ENCODE measurements around the gene PDE4D.

Gene PDE4D

DNA sequence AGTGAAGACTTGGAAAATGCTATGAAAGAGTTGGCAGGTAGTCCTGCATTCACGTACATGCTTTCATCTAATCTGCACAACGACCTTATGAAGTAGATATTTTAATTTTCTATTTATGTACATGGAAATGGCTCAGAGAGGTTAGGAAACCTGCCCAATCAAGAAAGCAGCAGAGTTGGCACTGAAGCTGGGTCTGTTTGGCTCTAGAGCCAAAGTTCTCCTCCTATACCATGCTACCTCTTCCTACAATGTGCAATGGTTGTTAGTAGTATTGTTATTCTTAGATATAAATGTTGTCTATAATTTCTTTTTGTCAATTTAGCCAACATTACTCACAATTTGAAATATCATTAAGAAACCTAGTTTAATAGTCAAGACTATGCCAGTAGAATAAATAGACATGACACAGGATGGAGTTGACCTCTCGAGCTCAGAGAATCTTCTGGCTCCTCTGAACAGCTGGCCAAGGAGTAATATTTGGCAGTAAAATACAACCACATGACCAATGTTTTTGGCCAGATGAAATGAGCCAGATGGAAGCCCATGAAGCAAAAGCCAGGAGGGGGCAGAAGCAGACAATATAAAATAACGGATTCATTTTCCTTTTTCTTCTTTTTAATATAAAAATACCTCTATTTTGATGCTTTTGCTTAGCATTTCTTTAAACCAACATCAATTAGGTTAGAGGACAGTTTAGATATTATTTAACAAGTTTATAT is 542.3 kb downstream of the PDE4D start:
- DNase-seq, result no peak

DNA sequence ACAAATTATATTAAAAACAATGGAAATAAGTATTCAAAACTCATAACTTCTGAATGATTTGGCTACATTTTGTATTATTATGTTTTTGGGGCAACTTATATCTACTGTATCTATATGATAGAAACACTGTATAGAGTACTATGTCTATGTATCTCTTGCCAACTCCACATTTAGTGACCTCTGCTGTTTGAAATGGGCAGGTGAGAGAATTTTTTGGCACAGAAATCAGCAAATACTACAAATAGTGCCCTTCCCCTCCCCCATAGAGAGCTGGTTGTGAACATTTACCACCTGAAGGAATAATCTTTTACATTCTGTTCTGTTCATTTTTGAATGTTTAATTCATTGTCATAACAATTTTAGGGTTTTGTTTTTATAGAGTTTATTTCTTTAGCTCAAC is 545.3 kb downstream of the PDE4D start:
- DNase-seq, result no peak

DNA sequence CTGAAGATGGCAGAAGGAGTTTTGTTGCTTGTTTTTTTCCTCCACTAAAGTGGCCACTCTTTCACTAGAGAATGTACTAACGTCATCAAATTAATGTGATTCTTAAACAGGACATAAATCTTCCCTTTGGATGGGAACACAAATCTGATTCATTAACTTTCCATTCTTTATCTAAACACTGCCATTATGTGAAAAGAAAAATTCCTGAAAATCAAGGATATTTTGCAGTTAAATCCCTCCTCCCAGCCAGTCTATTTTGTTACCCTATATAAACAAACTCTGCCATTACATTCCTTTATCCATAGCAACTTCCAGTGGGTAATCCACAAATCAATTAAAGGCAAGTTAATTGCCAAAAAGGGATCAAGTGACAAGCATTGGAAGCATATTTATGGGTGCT is 546.5 kb downstream of the PDE4D start:
- DNase-seq, result no peak

DNA sequence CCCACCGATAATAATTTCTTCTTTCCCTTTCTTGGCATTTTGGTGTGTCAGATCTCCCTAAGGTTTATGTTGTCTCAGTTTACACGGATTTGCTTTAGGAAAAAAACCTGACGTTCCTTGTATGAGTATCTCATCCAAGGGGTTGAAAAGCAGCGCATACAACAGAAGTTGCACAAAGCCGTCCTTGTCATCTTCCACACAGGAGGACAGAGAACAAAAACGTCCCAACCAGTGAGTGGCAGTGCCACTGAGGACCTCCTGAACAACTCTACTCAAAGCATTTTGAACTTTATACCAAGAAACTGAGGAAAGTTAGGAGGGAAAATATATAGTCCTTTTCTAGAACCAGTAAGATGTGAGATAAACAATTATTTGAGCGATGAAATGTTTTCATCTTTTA is 547.0 kb downstream of the PDE4D start:
- no peak for DNase-seq

DNA sequence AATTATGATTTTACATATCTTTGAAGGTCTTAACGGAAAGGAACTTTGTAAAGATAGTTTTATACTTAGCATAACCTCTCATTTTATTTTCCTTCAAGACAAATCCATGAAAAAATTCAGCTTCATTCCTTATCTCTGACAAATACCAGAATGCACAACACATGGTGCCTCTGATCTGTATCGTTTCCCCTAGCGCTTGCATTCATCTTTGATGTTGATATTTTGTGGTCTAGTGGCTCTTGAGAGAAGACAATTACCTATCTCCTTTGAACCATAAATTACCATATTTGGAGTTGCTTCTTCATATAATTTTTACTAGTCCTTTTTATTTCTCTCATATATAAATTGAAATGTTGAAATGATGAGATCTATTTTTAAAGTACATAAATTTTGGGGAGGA is 551.3 kb downstream of the PDE4D start:
- no peak for DNase-seq

DNA sequence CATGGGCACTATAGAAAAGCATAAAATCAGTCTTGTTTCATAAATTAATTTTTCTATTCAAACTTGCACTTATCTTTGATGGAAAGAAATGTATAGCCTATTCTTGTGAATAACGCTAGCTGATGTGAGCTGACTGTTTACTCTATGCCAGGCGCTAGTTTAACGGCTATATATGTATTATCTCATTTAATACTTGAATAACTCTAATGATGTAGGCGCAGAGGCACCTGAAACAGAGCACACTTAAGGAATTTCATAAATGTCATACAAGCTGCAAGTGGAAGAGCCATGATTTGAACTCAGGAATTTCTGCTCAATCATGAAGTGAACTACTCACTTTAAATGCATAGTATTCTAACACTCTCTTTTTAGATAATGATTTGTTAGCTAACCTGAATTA is 551.8 kb downstream of the PDE4D start:
- DNase-seq, result no peak

DNA sequence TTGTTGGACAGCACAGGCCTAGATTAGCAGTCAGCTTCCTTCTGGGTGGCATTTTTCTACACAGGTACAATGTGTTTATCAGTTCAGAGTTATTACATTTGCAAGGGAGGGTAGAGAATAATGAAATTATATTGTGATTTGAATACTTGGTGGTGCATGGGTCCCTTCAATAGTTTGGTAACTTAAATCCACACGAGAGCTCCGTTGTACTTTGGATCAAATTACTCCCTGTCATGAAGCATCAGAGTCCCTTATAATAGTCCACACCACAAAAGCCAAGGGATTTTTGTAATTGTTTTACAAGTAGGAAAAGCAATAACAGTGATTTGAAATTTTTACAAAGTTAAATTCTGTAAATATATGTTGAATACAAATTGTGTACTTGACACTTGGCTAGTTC is 552.4 kb downstream of the PDE4D start:
- no peak for DNase-seq

DNA sequence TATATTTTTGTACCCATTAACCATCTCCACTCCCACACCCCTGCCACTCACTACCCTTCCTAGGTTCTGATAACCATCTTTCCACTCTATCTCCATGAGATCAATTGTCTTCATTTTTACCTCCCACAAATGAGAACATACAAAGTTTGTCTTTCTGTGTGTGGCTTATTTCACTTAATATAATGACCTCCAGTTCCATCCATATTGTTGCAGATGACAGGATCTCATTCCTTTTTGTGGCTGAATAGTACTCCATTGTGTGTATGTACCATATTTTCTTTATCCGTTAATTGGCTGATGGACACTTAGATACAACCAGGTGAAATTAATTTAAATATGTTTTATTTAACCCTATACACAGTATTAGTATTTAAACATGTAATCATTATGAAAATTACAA is 552.9 kb downstream of the PDE4D start:
- DNase-seq, result no peak

DNA sequence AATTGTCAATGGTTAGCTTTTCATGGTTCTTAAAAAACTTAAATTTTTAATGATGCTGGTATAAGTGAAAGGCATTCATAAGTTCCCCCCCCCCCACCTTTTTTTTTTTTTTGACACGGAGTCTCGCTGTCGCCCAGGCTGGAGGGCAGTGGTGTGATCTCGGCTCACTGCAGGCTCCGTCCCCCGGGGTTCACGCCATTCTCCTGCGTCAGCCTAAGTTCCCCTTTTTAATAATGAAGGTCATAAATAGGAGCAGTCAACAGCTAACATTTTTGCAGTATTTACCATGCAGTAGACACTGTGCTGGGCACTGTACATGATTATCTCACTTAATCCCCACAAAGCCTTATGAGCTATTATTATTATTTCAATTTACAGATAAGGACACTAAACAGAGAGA is 556.3 kb downstream of the PDE4D start:
- DNase-seq, result no peak

DNA sequence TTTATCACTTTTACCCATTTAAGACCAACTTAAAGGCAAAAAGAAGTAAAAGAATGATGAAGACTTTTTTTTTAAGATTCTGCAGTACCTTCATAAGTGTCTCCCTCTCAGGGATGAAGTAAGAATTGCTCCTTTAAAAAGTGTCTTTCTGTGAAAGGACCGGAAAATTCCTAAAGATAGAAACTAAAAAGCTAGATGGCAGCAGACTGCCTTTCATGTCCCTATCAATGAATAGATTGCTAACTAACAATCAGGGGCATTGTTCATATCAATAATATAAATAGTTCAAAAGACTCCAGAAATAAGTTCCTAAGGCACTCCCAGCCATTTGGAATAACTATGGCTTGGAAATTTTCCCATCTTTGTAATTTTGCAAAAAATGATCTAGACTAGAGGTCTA is 558.0 kb downstream of the PDE4D start:
- DNase-seq, result no peak

DNA sequence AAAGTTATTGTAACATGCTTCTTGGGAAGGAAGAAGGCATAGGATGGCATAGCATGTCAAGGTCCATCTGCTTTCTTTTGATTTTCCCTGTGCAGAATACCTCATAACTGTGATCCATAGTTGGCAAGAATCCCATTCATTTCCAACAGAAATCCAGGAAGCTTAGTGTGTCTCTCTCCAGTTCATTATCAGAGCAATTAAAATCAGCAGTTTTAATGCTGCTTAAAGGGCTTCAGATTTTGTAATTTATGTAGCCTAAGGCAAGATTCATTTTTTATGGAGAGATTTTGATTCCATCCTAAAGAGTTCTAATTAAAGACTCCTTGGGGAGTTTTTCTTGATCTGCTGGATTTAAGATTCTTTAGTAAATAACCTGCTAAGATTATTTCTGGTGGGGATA is 560.1 kb downstream of the PDE4D start:
- DNase-seq, result no peak

DNA sequence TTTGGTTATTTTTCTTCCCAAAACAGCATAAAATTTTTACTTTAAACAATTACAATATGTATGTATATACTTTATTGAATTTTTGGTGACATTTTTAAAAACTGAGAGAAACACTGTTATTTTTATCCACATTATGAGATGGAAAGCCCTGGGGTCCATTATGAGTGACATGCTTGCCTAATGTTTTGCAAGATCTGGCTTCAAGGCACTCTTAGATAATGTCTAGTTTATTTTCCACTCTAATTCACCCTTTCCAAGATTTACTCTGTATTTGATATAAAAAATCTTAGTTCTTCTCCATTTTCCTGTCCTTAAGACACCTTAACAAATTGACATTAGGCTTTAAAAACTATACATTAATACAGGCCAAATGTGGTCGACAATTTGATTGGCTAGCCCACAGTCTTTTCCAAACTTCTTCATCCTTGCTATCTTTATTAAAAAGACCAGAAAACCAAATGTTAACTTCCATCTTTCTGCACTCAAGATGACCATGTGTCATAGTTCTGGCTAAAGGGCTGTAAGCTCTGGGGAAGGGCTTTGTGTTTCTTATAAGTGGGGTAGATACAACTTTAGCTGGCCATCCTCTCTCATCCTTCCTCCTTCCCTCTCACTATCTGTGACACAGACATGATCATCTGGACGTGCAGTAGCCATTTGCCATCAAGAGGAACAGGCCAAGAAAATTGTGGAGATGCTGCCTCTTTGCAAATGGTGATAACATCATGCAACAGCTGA is 561.1 kb downstream of the PDE4D start:
- DNase-seq, result no peak

DNA sequence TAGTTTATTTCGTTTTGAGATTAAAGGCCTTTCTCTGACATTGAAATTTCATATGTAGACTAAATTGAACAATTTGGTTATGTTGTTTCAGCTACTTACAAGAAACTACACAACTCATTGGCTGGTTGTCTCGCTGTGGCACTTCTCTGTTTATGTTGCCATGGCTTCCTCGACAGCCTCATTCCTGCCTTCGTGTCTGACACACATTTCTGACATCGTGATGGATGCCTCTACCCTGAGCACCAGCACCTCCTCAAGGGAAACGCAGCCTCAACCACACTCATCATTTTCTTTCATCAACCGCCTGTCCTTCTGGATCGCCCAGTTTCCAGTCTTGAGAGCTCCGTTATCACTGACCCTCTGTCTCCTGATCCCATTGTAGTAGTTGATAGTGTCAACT is 562.8 kb downstream of the PDE4D start:
- no peak for DNase-seq

DNA sequence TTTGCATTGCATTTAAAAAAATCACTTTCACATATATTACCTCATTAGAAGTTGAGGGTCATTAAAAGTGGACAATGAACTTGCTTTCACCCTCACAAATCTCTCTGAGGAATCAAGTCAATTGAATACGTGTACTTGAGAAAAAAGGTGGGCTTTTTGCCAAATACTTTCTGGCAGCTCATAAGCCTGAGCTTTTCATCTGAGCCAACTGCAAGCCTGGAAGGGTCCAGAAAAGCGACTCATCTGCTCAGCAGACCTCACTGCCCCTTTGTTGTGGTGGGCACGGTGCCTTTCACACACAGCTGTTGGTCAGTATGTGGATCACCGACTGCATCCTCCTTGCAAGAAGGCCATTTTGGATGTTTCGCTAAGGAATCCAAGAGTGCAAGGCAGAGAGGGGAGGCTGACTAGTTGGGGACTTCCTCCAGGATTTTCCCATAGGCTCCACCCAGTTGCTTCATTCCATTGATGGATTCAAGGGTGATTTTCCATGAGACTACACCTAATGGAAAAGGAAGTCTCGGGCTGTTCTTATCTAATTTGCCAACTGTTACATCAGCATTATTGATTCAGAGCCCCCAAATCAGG is 564.7 kb downstream of the PDE4D start:
- no peak for DNase-seq

DNA sequence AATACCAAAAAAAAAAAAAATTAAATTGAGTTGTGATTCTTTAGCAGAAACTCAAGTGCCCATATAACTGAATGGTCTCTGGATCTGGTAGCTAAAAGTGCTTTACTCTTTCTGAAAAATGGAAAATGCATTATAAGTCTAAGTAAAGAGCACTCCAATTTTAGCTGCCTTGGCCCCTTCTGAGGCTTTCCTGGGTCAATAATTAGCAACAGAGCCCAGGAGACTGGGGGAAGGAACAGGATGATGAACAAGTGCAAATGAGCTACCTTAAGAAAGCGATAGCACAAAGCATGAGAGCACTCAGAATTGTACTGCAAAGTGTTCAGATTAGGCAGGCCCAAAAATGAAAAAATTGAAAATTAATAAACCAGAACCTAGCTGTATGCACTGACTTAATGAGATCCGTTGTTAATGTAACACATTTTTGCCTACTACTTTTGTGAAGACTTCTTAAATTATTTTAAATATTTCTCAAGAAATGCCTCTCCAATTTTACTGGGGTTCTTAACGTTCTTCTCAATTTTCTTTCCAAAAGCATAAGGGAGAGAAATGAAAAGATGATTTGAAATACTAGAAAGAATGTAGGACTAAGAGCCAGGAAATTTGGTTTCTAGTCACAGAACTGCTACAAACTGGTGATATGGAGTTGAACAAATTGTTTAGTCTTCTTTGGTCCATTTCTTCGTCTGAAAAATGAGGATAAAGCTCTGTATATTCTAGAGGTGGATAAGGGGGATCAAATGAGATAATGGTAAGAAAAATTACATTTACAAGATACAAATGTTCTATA is 566.1 kb downstream of the PDE4D start:
- DNase-seq, result no peak

DNA sequence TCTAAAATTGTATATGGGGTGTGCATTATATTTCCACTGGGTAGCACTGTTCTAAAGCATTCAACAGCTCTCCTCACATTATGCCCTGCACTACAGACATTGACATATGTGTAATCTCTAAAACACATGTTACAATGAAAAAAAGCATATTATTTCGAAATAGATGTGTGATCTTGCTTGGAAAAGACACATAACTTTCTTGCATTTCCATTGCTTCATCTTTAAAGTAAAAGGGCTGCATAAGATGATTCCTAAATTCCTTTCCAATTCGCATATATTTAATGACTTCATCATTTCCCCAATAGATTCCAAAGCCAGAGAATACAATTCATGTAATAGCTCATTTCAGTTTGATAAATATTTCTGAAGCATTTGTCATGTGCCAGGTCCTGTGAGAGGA is 566.9 kb downstream of the PDE4D start:
- no peak for DNase-seq

DNA sequence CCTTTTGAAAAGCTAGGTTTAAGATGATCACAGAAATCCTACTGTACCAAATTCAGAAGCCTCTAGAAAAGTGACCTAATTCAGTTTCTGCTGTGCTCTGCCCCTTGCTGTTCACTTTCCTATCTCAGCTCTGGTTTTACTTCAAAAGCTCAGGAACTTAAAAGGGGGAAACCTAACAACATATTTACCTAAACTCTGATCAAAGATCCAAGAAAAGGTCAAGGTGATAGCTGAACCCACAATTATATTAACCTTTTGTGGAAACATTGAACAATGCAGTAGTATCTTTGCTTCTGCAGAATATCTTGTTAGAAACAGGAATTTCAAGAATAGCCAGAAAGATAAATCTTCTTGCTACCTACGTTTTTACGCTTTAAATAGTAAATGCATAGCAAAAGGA is 568.5 kb downstream of the PDE4D start:
- DNase-seq, result no peak

DNA sequence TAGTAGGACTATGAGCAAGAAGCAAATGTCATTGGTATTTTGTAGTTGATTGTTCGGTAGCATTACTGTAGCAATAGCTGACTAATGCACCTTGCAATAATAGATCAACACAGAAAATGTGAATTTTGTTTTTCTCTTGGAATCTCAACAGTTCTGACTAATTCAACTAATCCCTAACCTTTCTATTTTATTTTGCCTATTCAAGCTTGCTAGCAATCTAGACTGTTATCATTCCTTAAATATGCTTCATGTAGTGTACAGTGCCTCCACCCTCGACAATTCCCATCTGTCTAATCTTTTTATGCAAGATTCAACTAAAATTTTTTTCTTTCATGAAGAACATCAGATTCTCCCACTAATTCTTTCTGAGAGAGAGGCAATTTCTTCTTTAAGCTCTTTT is 570.6 kb downstream of the PDE4D start:
- no peak for DNase-seq

DNA sequence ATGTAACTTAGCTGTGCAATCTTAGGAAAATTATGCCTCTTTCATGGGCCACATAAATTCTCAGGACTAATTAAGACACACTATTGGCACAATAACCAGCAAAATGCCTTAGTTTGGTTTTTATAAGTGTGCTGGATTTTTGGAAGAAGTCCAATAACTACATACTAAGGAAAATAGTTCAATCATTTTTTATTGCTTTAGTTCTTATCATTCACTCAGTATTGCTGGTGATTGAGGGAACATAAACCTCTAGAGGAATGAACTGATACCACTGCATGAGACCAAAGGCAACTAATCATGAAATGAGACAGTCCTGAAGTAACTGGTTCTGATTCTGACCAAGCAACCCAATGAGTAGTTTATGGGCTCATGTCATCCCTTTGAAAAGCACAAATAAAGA is 571.5 kb downstream of the PDE4D start:
- no peak for DNase-seq

DNA sequence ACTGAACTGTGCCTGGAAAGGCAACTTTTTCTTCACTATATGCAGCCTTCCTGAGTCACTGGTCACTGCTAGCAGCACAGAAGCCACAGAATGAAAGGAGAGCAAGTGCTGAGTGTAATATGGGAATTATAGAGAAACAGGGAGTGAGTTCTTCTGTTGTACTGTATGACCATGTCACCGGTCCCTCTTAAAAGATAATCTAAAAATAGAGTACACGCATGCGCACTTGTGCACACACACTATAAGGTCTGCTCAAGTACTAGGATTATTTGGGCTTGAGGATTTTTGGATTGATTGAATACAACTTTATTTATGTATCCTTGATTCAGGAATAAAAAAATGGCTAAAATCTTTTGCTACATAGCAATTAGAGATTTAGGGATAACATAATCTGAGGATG is 571.9 kb downstream of the PDE4D start:
- no peak for DNase-seq

DNA sequence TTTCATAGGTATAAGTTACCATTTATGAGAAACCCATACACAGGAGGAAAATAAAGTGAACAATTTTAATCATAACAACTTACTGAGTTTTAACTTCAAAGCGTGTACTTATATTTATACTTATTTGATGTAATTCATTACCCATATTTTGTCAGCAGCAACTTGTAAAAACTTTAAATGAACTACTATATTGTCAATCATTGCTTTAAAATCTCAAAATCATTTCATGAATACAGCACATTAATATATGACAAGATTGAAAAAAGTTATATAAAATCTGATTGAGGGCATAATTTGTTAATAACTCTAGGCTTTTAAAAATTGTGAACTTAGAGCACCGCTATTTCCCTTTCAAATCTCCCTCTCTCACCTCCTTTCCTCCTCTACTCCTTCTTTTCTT is 573.1 kb downstream of the PDE4D start:
- DNase-seq, result no peak

DNA sequence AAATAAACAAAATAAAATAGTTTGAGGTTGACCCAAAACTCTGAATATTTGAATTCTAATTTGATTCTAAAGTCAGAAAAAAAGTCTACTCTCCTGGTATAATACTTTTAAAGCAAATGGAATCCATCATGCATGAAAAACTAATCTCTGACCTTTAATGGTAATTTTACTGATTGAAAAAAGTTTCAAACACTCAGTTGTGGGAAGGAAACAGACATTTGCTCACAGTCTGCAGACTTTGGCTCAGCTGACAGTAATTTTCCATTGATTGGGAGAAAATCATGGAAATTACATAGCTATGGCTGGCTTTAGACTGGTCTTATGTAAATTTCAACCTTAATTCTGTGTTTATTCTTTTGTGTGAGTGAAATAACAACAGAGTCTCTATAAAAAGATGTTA is 574.3 kb downstream of the PDE4D start:
- no peak for DNase-seq

DNA sequence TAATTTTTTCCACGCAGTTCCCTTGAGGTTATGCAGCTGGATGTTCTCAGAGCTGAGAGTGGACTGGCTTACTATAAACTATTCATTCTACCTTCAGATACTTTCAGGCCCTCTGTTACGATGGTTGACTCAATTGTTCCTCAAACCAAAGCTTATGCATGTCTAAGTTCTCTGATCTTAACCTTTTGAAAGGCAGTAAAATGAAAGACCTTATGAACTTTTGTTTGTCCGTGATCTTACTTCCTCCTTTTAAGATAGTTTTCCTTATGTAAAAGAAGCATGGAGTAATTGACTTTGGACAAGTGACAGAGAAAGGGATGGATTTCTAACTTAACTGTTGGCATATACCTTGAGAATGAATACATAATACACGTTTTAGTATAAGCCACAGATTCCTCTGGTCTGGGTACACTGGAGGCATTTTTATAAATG is 575.7 kb downstream of the PDE4D start:
- no peak for DNase-seq

Data from T-helper 9 cell (primary cell).